Panc1 (cell line): ENCODE results near the gene VPS33B.

ENCODE experiments used
- POLR2AphosphoS5 ChIP-seq: IDR thresholded peaks from 2 replicates; pipeline ENCODE4 v1.6.1; 2012; ENCODE audit warnings: mild to moderate bottlenecking, low read depth, low read length, moderate library complexity
- SIN3A ChIP-seq: IDR thresholded peaks from 2 replicates; pipeline ENCODE4 v1.6.1; 2012; ENCODE audit warnings: low read depth, mild to moderate bottlenecking, low read length, moderate library complexity, borderline replicate concordance; ENCODE audit not compliant: insufficient read depth
- TCF7L2 ChIP-seq: IDR thresholded peaks from 2 replicates; pipeline ENCODE4 v1.6.1; 2011; ENCODE audit warnings: mild to moderate bottlenecking, low read depth, low read length, inconsistent platforms
- TF ChIP-seq, protein P1 (sequence below), 2 experiments: IDR thresholded peaks; 2 replicates each; pipeline ENCODE4 v1.6.1; 2011 to 2012; ENCODE audit warnings: low read depth in 2 of 2, control low read depth in 1 of 2, low read length in 1 of 2, mild to moderate bottlenecking in 1 of 2, moderate library complexity in 1 of 2; ENCODE audit not compliant: insufficient read depth in 1 of 2
- TF ChIP-seq, protein P2 (sequence below): fragments of 450-650 bp; IDR thresholded peaks from 2 replicates; pipeline ENCODE4 v1.5.1; 2017; ENCODE audit warnings: mild to moderate bottlenecking

DNA sequence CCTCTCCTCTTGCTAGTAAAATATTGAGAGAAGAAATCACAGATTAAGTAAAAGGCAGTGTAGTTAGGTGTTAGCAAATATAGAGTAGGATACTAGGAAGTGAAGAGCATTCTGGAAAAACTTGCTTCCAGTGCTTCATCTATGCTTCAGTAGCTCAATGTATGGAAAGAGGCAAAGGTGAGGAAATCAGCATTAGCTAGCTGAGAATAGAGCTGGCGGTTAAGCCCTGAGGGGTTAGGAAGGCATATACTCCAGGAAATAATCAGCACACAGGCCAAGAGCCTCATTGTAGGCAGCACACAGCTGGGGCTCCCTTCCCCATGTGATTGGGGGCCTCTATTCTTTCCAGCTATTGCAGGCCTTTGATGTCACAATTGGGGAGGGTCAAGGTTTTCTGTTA lies 54.0 kb downstream of the VPS33B start:
- TF ChIP-seq, protein P1, sequence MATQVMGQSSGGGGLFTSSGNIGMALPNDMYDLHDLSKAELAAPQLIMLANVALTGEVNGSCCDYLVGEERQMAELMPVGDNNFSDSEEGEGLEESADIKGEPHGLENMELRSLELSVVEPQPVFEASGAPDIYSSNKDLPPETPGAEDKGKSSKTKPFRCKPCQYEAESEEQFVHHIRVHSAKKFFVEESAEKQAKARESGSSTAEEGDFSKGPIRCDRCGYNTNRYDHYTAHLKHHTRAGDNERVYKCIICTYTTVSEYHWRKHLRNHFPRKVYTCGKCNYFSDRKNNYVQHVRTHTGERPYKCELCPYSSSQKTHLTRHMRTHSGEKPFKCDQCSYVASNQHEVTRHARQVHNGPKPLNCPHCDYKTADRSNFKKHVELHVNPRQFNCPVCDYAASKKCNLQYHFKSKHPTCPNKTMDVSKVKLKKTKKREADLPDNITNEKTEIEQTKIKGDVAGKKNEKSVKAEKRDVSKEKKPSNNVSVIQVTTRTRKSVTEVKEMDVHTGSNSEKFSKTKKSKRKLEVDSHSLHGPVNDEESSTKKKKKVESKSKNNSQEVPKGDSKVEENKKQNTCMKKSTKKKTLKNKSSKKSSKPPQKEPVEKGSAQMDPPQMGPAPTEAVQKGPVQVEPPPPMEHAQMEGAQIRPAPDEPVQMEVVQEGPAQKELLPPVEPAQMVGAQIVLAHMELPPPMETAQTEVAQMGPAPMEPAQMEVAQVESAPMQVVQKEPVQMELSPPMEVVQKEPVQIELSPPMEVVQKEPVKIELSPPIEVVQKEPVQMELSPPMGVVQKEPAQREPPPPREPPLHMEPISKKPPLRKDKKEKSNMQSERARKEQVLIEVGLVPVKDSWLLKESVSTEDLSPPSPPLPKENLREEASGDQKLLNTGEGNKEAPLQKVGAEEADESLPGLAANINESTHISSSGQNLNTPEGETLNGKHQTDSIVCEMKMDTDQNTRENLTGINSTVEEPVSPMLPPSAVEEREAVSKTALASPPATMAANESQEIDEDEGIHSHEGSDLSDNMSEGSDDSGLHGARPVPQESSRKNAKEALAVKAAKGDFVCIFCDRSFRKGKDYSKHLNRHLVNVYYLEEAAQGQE (IDR thresholded peaks at IDR 0.05; ENCODE audit: insufficient read depth in 1 of 2, low read depth in 2 of 2, low read length in 1 of 2), result no peak
- TF ChIP-seq, protein P2, sequence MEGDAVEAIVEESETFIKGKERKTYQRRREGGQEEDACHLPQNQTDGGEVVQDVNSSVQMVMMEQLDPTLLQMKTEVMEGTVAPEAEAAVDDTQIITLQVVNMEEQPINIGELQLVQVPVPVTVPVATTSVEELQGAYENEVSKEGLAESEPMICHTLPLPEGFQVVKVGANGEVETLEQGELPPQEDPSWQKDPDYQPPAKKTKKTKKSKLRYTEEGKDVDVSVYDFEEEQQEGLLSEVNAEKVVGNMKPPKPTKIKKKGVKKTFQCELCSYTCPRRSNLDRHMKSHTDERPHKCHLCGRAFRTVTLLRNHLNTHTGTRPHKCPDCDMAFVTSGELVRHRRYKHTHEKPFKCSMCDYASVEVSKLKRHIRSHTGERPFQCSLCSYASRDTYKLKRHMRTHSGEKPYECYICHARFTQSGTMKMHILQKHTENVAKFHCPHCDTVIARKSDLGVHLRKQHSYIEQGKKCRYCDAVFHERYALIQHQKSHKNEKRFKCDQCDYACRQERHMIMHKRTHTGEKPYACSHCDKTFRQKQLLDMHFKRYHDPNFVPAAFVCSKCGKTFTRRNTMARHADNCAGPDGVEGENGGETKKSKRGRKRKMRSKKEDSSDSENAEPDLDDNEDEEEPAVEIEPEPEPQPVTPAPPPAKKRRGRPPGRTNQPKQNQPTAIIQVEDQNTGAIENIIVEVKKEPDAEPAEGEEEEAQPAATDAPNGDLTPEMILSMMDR, result no peak
- TF ChIP-seq POLR2AphosphoS5, result no peak
- TF ChIP-seq SIN3A, result no peak
- no peak for TF ChIP-seq TCF7L2
